Activated CD4-positive, CD25-positive, alpha-beta regulatory T cell treated with anti-CD3 and anti-CD28 coated beads, Interleukin-2, amount 50 U/mL, for 72 hours (primary cell): ENCODE results near the gene SAFB.

Source experiments
- DNase-seq: peaks from one replicate; pipeline ENCODE4 v3.0.0; 2021

The SAFB gene

DNA sequence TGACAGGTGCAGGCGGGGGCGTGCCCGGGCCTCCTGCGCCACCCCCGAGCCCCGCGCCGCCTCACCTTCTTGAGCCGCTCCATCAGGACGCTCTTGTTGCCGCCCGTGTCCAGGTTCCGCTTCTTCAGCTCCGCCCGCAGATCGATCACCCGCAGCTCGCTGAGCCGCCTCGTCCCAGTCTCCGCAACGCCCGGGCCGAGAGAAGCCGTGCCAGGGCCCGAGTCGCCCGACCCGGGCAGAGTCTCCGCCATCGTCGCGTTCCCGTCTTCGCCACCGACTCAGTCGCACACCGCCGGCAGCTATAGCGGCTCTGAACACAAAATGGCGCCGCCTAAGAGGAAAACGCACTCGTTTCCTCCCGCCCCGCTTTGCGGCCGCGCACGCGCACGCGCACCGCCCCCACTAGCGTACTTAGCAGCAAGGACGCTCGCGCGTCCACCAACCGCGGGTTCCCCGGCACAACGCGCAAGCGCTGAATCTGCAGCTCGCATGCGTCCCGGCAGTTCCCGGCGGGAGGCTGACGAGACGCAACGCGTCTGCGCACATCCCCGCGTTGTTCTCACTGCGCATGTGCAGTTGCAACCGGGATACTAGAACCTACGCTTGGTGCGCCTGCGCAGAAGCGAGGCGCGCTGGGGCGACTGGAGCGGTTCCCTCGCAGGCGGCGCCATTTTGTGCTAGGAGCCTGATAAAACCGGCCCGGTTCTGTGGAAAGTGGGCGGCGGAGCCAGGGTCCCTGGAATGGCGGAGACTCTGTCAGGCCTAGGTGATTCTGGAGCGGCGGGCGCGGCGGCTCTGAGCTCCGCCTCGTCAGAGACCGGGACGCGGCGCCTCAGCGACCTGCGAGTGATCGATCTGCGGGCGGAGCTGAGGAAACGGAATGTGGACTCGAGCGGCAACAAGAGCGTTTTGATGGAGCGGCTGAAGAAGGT lies at the start of gene SAFB, which contains the start of gene SAFB2:
Gene SAFB (plus strand): TSS at position 619 of the 932 bp plus-strand sequence. CDS start 123 bp downstream, at position 742.
Gene SAFB2 (minus strand): TSS at position 312 of the 932 bp plus-strand sequence. CDS start 61 bp downstream, at position 251.
- DNase-seq = peak; percentile 99

DNA sequence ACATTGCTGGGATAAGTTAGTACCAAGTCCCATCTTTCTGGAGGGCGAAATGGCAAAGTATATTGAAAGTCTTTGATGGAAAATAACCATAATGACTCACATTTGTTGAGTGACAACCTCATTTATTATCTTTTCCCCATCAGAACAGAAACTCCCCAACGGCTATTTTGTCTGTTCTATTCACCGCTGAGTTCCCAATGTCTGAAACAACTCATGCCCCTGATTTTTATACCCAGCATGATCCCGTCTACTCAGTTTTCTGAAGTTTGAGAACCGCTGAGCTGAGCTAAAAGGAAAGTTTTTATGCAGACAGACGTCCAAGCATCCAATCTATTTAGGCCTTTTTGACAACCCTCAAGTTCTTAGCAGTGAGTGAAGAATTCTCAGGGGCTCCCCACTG lies 47.3 kb upstream of the SAFB start:
- no peak for DNase-seq

DNA sequence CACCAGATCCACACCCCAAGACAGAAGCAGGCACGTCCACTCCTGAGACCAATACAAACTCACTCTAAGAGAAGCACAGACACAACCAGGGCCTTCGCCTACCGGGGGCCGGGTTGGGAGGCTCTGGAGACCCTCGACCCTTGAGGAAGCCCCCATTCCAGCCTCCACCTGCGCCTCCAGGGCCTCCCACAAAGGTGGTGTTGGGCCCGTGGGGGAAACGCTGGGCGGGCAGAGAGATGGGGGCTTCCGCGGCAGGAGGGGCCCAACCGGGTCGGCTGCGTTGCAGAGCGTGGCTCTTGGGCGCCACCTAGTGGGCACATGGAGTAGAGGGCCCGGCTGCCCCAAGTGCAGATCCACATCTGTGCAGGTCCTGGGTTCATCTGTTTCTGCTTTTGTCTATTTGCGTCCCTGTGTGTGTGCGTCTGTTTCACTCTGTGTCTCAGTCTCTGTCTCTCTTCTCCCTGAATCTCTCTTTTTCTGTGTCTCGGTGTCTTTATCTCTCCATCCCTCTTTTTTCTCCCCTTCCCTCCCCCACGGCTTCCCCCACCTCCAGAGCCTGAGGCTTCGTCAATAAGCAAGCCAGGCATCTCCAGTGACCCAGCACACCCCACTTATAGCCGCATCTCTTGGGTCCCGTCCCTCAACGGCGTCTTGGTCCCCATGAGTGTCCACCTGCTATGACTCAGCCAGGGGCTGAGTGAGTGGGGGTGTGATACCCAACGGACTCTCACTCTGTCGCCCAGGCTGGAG lies 44.6 kb upstream of the SAFB start:
- DNase-seq = peak; percentile 77

DNA sequence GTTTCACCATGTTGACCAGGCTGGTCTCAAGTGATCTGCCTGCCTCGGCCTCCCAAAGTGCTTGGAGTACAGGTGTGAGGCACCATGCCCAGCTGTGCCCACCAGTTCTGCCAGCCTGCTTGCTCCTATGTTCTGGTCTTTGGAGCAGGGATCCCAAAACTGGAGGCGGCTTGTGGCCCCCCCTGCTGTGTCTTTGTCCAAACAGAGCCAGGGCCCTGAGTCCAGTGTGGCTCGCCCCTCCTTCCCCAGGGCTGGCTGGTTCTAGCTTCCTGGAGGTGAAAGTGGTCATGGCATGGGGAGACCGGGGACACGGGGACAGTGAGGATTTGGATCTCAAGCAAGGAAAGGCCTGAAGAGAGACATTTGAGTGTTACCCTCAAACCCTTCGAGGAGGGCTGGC lies 43.6 kb upstream of the SAFB start:
- DNase-seq = no peak

DNA sequence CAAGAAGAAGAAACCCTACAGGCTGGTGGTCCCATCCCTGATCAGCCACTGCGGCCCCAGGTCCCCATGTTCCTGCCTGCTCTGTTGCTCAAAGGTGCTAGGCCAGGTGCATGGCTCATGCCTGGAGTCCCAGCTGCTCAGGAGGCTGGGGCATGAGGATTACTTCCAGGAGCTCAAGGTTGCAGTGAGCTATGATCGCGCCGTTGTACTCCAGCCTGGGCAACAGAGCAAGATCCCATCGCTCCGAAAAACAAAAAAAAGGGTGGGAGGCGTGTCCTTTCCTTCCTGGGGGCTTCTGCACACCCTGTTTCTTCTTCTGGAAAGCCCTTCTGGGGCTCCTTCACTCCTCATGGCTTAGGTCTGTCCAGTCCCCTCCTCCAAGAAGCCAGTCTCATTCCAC lies 43.2 kb upstream of the SAFB start:
- no peak for DNase-seq

DNA sequence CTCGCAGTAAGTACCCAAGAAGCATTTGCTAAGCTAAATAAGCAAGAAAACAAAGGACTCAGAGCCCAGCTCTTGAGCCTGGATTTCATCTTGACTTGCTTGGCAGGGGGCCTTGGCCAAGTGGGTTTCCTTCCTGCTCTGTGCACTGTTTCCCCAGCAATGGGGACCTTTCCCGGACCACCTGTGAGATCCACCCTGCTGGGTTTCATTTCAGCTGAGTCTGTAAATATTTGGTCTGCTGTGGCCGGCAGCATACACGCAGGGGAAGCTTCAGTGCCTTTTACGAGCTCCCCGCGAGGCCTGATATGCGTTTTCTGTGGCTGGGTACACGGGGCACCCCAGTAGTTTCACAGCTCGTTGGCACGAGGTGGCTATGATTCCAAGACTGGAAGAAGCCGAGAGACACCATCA lies 42.7 kb upstream of the SAFB start:
- no peak for DNase-seq

DNA sequence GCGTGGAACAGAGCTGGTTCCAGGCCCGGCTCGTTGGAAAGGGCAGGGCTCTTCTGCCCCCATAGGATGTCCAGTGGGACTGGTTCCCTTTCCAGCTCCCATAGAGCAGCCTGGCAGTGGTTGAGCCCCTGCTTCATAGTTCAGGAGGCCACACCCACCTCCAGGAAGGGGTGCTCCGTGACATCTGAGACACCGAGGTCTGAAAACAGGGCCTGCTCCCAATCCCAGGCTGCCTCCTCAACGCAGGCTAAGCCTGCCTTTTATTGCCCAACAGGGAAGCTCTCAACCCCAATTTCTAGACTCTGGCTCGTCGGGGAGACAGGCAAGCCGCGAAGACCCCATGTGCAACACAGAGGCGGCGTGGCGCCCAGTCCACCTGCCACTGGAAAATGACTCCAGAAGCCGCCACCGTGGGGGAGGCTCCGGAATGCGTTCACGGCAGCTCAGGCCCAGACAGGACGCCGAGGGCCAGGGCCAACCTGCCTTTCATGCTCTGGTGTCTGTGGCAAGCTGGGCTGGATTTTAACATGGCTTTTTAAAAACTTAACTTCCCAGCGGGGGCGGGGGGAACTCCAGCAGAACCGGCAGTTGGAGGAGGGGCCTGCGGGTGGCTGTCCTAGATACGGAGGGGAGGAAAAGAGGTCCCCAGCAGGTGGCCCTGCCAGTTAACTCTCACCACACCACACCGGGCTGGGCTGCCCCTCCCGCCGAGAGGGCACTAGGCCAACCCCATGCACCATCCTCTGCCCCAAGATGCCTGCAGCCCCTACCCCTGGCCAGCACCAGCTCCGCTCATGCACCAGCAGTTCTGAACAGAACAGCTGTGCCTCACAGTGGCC lies 37.2 kb upstream of the SAFB start:
- no peak for DNase-seq

DNA sequence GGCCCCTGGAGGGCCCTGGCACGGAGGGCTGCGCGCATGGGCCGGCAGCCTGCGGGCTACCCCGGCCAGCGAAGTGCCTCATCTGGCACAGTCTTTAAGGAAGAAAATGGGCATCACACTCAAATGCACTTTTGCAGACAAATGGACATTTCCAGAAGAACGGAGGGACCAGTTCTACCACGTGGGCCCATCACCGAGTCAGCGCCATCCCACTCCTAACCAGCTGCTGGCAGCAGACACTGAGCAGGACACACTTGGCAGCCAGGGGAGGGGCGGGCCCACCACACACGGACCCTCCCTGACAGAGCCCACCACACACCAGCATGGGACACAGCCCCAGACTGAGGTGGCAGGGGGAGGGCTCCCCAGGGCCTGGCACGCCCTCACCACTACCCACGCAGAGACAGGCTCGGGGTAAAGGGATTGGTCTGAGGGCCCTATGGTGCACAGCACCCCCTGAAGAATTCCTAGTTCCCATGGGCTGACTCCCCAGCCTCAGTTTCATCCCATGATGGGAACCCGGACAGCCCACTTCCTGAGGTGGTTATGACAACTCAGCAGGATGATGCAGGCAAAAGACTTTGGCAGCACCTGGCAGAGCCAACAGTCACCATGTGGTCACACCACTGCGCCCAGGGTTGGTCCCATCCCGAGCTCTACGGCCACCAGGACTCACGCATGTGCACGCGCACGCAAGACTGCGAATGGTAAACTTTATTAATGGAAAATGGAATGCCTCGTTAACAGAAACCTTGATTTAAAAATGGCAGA lies 36.4 kb upstream of the SAFB start:
- DNase-seq = no peak

DNA sequence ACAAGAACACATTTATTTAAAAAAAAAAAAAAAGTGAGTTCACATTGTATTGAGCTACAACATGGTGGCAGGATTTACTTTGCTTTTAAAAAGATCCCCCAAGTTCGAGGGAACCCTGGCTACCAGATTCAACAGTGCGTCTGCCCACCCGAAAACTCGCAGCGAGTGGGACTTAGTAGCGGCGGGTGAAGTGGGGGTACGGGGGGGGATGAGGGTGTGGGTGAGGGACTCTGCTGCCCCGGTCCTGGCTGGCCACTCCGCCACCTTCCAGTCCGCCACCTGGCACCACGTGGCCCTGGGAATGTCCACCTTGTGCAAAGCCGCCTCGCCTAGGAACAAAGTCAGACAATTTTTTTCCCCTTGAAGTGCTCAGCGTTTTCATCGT lies 35.8 kb upstream of the SAFB start:
- no peak for DNase-seq

DNA sequence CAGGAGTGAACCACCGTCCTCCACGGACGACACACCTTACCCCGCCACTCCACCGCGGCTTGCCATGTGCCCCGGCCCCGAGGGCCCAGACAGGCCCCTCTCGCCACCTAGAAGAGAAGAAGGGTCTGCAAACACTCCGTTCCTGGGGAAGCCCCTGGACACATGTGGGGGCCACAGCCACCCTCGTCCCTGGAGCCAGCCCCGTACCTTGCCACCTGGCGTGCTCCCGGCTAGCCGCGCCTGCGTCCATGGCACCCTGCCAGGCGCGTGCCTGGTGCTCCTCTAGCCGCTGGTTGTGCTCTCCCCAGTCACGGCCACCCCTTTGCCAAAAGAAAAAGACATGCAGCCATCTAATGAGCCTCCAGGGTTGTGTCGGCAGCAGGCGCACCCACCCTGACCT lies 35.2 kb upstream of the SAFB start:
- no peak for DNase-seq

DNA sequence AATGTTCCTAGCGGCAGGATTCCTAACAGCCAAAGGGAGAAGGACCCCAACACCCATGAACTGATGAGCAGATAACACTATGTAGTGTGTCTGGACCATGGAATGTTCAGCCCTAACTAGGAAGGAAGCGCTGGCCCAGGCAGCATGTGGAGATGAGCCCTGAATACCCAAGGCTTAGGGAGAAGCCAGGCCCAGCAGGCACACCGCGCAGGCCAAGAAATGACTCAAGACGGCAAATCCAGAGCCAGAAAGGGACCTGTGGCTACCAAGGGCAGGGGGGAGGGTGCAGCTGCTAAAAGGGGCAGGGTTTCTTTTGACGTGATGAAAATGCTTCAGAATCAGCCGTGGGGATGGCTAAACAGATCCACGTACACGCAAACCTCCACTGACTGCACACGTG lies 34.4 kb upstream of the SAFB start:
- DNase-seq = no peak

DNA sequence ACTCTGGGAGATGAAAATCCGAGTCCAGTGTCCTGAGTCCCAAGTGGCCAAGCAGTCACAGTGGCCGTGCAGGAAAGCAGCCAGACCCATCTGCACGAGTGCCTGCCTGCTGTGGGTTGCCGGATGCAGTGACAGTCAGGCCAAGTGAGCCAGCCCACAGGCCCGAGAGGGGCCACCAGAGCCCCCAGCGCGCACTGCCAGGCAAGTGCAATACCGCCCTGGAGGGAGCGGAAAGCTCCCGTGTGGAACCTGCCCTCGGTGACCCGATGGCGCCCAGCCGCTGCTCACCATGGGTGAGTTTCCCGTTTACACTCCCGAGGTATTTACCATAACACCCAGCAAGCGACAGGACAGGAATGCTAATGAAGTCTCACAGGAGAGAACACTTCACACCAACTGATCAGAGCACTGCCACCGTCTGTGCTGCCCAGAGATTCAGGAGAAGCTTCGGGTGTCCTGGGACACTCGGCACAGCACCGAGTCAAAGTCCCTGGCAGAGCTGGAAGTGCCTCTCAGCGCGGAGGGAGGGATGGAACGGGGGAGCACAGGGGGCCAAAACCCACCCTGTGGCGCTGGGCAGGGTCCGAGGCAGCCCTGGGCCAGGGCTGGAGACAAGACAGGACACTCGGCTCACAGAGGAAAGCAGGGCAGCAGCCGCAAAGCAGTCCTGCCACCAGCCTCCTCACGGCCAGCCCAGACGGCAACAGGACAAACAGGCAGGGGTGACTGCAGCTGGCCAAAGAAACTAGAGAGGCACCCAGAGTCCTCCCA lies 33.8 kb upstream of the SAFB start:
- no peak for DNase-seq

DNA sequence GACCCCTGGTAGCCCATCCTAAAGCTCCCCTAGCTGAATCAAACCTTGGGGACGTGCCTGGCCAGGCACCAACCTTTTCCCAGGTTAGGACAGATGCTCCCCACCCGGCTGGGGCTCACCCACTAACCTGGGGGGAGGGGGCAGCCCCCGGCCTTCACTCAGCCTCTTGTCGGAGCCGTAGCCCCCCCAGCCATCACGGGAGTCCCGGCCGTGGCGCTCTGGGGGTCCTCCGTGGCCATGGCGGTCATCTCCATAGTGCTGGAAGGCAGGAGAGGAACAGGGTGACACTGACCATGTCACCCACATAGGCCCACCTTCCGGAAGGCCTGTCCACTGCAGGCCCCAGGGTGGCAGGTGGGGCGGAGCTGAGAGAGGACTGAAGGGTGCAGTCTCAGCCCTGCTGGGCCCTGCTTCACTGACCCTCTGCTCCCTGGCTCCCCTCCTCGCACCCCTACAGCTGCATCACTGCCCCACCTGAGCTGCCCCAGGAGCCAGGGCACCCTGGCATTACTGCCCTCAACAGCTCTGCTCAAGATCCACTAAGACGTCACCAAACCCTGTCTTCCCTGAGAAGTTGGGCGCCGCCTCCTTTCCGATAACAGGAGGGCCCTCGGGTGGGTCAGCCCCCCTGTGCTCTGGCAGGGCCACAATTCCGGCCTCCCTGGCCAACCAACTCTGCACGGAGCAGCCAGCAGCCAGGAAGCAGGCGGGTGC lies 32.6 kb upstream of the SAFB start:
- no peak for DNase-seq

DNA sequence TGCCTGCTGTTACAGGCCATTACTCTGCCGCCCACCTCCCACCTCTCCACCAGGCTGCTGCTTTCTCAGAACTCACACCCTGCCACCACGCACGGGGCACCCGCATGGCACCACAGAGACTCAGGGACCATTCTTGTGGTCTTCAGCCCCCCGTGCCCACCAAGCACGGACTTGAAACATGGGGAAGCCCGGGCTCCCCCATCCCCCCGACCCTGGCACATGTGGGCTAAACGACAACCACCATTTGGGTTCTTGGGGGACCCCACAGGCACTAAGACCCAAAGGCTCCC lies 32.1 kb upstream of the SAFB start:
- DNase-seq = no peak

DNA sequence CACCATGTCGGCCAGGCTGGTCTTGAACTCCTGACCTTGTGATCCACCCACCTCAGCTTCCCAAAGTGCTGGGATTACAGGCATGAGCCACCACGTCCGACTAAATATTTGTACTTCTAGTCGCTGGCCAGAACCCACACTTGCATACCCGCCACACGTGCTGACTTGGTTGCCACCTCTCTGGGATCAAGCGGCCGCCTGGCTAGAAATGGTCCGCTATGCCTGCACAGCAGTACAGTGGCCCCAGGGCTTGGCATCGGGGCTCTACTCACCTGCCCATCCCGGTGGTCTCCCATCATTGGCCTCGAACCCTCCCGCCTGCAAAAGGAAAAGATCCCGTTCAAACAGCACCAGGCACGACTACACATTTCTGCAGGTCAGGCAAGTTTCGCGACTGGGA lies 31.4 kb upstream of the SAFB start:
- DNase-seq = no peak

DNA sequence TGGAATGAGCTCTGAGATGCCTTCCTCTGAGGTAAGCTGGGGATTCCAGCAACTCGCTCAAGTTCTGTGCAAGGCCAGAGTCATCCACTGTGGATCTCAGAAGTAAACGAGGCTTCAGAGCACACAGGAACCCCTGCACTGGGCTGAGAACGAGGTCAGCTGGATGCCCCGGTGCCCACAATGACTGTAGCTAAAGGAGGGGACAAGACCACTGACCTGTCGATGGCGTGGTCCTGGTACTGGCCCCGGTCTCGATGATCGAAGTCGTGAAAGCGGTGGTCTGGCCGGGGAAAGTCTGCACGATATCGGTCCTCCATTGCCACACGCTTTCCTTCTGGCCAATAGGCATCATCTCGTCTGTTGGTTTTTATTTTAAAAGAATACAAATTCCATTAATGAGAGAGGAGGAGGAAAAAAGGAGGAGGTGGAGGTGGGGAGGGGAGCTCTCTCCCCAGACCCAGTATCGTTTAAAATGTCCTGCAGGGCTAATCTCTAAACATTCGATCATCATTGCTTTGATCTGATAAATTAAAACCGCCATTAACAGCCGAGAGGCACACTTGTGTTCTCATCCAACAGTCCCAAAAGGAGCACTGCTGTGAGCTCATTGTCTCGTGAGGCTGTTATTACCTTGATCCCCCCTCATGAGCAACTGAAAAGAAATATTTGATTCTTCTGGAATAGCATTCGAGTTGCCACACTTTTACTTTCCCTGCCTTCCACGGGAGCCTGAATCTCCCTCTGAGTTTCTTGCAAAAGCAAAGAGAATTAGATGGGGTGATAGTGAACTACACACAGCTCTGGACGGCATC lies 30.1 kb upstream of the SAFB start:
- no peak for DNase-seq

DNA sequence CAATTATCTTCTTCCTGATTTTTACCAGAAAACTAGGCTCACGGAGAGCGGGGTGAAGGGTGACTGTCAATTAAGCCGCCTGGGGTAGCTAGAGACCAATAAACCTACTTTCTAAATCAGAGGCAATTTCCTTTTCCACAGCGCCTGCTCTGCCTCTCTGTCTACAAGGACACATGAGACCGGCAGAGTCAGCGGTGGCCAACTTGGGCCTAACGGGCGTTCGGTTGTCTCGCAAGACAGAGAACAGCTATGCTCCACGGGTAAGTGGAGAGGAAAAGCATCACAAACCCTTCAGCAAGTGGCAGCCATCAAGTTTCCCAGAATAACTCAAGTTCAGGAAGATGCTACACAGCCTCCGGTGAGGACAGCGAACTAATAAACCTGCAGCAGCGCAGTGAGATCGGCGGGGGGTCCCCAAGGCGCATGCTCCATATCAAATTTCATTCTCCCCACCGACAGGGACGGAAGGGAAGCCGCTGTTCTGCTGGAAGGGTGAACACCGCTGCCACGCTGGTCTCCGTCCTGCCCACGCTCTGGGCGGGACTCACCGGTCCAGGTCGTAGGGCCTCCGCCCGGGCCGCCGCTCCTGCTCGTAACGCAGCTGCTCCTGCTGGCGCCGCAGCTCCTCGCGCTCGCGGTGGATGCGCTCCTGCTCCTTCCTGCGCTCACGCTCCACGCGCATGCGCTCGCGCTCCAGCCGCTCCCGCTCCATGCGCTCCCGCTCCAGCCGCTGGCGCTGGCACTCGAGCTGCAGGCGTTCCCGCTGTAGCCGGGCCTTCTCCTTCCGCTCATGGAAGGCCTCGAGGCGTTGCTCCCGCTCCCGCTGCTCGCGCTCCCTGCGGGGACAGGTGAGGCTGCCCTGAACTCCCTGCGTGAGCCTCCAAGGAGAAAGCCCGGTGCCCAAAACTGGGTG lies 29.3 kb upstream of the SAFB start:
- no peak for DNase-seq

DNA sequence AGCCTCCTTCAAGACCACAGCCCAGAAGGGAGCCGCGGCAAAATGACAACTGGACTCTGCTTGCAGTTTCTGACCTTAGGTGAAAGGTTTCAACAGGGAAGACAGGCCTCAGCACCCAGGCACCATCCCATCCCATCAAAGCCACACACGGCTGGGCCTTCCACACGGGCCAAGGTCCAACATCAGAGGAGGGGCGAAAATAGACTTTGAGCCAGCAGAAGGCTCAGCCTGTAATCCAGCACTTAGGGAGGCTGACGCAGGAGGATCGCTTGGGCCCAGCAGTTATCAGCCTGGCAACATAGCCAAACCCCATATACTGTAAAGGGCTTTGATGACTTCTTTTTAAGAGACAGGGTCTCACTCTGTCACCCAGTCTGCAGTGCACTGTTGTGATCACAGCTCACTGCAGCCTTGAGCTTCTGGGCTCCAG lies 28.3 kb upstream of the SAFB start:
- no peak for DNase-seq

DNA sequence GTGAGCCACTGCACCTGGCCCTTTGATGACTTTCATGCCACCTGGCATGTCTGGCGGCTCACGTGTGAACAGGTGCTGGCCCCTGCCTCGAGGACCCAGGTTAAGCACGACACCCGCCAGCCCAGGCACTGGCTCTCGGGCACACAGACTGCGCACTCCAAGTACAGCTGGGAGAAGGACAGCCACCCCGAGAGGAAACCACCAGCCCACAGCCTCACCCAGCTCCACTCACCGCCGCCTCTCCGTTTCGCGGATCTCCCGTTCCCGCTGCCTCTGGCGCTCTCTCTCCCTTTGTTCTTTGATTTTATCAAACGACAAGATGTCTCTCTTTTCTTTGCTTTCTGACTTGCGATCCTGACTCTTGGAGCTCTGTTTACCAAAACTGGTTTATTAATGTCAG lies 27.8 kb upstream of the SAFB start:
- DNase-seq = no peak
